ENCODE data around the gene RBM8A.

The RBM8A gene

GRCh38 chr1:145889722-145890121 lies 37.6 kb downstream of the RBM8A start:
- H3K27me3 ChIP-seq (ENCODE audit: insufficient read depth, low read length, poor library complexity), result peaks cover 1% of the 10 kb centered on the region
- no peak overlapping the region for H3K56ac ChIP-seq (ENCODE audit: low read length)
- no peaks in the 10 kb centered on the region for H3K79me2 ChIP-seq (ENCODE audit: control insufficient read depth, insufficient read depth, low read length)
- H2BK120ac ChIP-seq (ENCODE audit: low read depth, low read length), result no peak overlapping the region
- H4K8ac ChIP-seq (ENCODE audit: low read depth, low read length), result no peak overlapping the region
- H3K4me3 ChIP-seq (ENCODE audit: low read length), result no peak overlapping the region
- no CpG with 5 or more reads among the region's 3 CpGs for WGBS (ENCODE audit: extremely low coverage, insufficient coverage, low lambda C conversion rate)
- H3K18ac ChIP-seq (ENCODE audit: low read length), result no peak overlapping the region
- peaks cover 4% of the 10 kb centered on the region for H3K4me1 ChIP-seq (ENCODE audit: control insufficient read depth, low read depth, low read length)
- no peak overlapping the region for H3K27ac ChIP-seq (ENCODE audit: low read depth, low read length)
- no peak overlapping the region for H2AK5ac ChIP-seq (ENCODE audit: low read length)
- no peak overlapping the region for H3K23ac ChIP-seq (ENCODE audit: low read length)
- H3K4me2 ChIP-seq (ENCODE audit: low read length), result no peak overlapping the region
- no peaks in the 10 kb centered on the region for H3K79me1 ChIP-seq (ENCODE audit: low read length)
- no peak for DNase-seq
- no peaks in the 10 kb centered on the region for H3K36me3 ChIP-seq (ENCODE audit: control insufficient read depth, insufficient read depth, low read length)
- no peak overlapping the region for H3K4ac ChIP-seq (ENCODE audit: low read depth, low read length)
- no peak overlapping the region for H4K5ac ChIP-seq (ENCODE audit: low read length)
- H2BK5ac ChIP-seq (ENCODE audit: low read length), result no peak overlapping the region
- H3K9ac ChIP-seq (ENCODE audit: low read length), result no peak overlapping the region
- H2BK15ac ChIP-seq (replicated peaks; ENCODE audit: low read depth), result no peak overlapping the region

- no peak overlapping the region for H3K4me3 ChIP-seq (ENCODE audit: low read length)
- no peaks in the 10 kb centered on the region for H3K36me3 ChIP-seq (ENCODE audit: control insufficient read depth, insufficient read depth, low read length)
- no peak overlapping the region for H3K4me2 ChIP-seq (ENCODE audit: low read length)
- H4K8ac ChIP-seq (ENCODE audit: low read depth, low read length), result no peak overlapping the region
- H3K79me2 ChIP-seq (ENCODE audit: control insufficient read depth, insufficient read depth, low read length), result no peaks in the 10 kb centered on the region
- peaks cover 4% of the 10 kb centered on the region for H3K4me1 ChIP-seq (ENCODE audit: control insufficient read depth, low read depth, low read length)
- H4K5ac ChIP-seq (ENCODE audit: low read length), result no peak overlapping the region
- no peak overlapping the region for H3K27ac ChIP-seq (ENCODE audit: low read depth, low read length)
- no peak overlapping the region for H2BK5ac ChIP-seq (ENCODE audit: low read length)
- peaks cover 2% of the 10 kb centered on the region for H3K27me3 ChIP-seq (ENCODE audit: insufficient read depth, low read length, poor library complexity)
- no peak for DNase-seq
- no peak overlapping the region for H3K9ac ChIP-seq (ENCODE audit: low read length)
- no peak overlapping the region for H3K23ac ChIP-seq (ENCODE audit: low read length)
- no peak overlapping the region for H2BK15ac ChIP-seq (replicated peaks; ENCODE audit: low read depth)
- H2BK120ac ChIP-seq (ENCODE audit: low read depth, low read length), result no peak overlapping the region
- no peak overlapping the region for H3K56ac ChIP-seq (ENCODE audit: low read length)
- no CpG with 5 or more reads among the region's 5 CpGs for WGBS (ENCODE audit: extremely low coverage, insufficient coverage, low lambda C conversion rate)
- H3K79me1 ChIP-seq (ENCODE audit: low read length), result no peaks in the 10 kb centered on the region
- no peak overlapping the region for H3K4ac ChIP-seq (ENCODE audit: low read depth, low read length)
- no peak overlapping the region for H3K18ac ChIP-seq (ENCODE audit: low read length)
- no peak overlapping the region for H2AK5ac ChIP-seq (ENCODE audit: low read length)
Observed at GRCh38 chr1:145887631-145888030, 39.7 kb downstream of the RBM8A start.

DNA sequence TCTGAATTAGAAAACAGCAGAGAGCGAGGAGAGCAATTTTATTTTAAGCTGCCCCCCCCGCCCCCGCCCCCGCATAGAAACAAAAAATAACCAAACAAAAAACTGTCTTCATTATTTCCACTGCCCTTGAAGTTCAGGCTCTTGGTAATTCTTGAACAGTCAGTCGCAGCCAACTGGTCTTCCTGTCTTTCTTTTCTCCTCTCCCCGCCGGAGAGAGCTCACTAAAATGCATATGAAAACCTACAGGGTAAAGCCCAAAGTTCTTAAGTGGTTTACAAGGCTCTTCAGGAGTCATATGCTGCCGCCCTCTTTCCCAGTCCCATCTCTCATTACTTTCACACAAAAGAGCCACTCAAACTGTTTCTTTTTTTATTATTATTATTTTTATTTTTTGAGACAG lies 40.5 kb downstream of the RBM8A start:
- Histone ChIP-seq H3K4ac (ENCODE audit: low read depth, low read length) (no peak overlapping the region), H3K18ac (ENCODE audit: low read length) (no peak overlapping the region), H2BK15ac (replicated peaks; ENCODE audit: low read depth) (no peak overlapping the region), H3K79me1 (ENCODE audit: low read length) (no peaks in the 10 kb centered on the region), H3K27me3 (ENCODE audit: insufficient read depth, low read length, poor library complexity) (peaks cover 2% of the 10 kb centered on the region), H3K56ac (ENCODE audit: low read length) (no peak overlapping the region), H3K79me2 (ENCODE audit: control insufficient read depth, insufficient read depth, low read length) (no peaks in the 10 kb centered on the region), H3K9ac (ENCODE audit: low read length) (no peak overlapping the region), H3K27ac (ENCODE audit: low read depth, low read length) (no peak overlapping the region), H3K4me3 (ENCODE audit: low read length) (no peak overlapping the region), H2BK120ac (ENCODE audit: low read depth, low read length) (no peak overlapping the region), H3K4me1 (ENCODE audit: control insufficient read depth, low read depth, low read length) (no peaks in the 10 kb centered on the region), H2AK5ac (ENCODE audit: low read length) (no peak overlapping the region), H4K5ac (ENCODE audit: low read length) (no peak overlapping the region), H3K36me3 (ENCODE audit: control insufficient read depth, insufficient read depth, low read length) (no peaks in the 10 kb centered on the region), H2BK5ac (ENCODE audit: low read length) (no peak overlapping the region), H3K23ac (ENCODE audit: low read length) (no peak overlapping the region), H4K8ac (ENCODE audit: low read depth, low read length) (no peak overlapping the region), H3K4me2 (ENCODE audit: low read length) (no peak overlapping the region)
- no peak for DNase-seq
- no CpG with 5 or more reads among the region's 8 CpGs for WGBS (ENCODE audit: extremely low coverage, insufficient coverage, low lambda C conversion rate)

GRCh38 chr1:145886390-145886789 lies 40.9 kb downstream of the RBM8A start:
- H3K27ac ChIP-seq (ENCODE audit: low read depth, low read length), result no peak overlapping the region
- H3K56ac ChIP-seq (ENCODE audit: low read length), result peak overlapping the region; percentile 44
- H4K5ac ChIP-seq (ENCODE audit: low read length), result no peak overlapping the region
- DNase-seq, result no peak
- H3K36me3 ChIP-seq (ENCODE audit: control insufficient read depth, insufficient read depth, low read length), result no peaks in the 10 kb centered on the region
- H3K23ac ChIP-seq (ENCODE audit: low read length), result no peak overlapping the region
- peaks cover 2% of the 10 kb centered on the region for H3K27me3 ChIP-seq (ENCODE audit: insufficient read depth, low read length, poor library complexity)
- H3K4me3 ChIP-seq (ENCODE audit: low read length), result no peak overlapping the region
- H4K8ac ChIP-seq (ENCODE audit: low read depth, low read length), result no peak overlapping the region
- H2BK5ac ChIP-seq (ENCODE audit: low read length), result no peak overlapping the region
- no peaks in the 10 kb centered on the region for H3K79me2 ChIP-seq (ENCODE audit: control insufficient read depth, insufficient read depth, low read length)
- no peaks in the 10 kb centered on the region for H3K79me1 ChIP-seq (ENCODE audit: low read length)
- H3K4me1 ChIP-seq (ENCODE audit: control insufficient read depth, low read depth, low read length), result no peaks in the 10 kb centered on the region
- no peak overlapping the region for H2BK120ac ChIP-seq (ENCODE audit: low read depth, low read length)
- no peak overlapping the region for H2AK5ac ChIP-seq (ENCODE audit: low read length)
- peak overlapping the region; percentile 4 for H3K9ac ChIP-seq (ENCODE audit: low read length)
- WGBS (ENCODE audit: extremely low coverage, insufficient coverage, low lambda C conversion rate), result no CpG with 5 or more reads among the region's 11 CpGs
- no peak overlapping the region for H2BK15ac ChIP-seq (replicated peaks; ENCODE audit: low read depth)
- no peak overlapping the region for H3K4ac ChIP-seq (ENCODE audit: low read depth, low read length)
- no peak overlapping the region for H3K18ac ChIP-seq (ENCODE audit: low read length)
- no peak overlapping the region for H3K4me2 ChIP-seq (ENCODE audit: low read length)

DNA sequence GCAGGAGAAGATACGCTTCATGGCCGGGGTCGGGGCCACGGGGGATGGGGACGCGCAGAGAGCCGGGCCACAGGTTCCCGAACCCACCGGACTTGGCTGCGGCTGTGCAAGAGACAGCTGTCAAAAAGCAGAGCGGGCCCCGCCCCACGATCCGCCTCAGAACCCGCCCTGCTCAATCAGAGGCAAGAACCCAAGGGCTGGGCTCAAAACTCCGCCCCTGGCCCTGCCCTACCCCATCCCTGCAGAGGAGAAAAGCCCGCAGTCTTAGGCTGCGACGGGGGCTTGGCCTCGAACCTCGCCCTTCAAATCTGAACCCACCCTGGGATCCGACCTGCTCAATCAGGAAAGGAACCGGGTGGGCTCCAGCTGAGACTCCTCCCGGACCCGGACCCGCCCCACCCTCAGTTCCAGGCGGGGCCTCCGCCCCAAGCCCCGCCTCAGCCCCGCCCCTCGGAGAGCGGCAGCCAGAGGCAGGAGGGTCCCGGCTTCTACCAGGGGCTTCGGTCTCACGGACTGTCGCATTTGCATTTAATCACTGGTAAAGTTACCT lies 41.5 kb downstream of the RBM8A start, which contains the start of gene ANKRD35:
TSS of gene ANKRD35 (minus strand) at position 129 of the 550 bp plus-strand sequence. CDS start at position 21, 108 bp downstream.
- no peak within 1 kb of the TSS for H3K27ac ChIP-seq (ENCODE audit: low read depth, low read length)
- peak within 1 kb of the TSS; percentile 78 for H3K4me2 ChIP-seq (ENCODE audit: low read length)
- no peak within 1 kb of the TSS for H3K18ac ChIP-seq (ENCODE audit: low read length)
- no CpG with 5 or more reads among the region's 36 CpGs for WGBS (ENCODE audit: extremely low coverage, insufficient coverage, low lambda C conversion rate)
- H3K9ac ChIP-seq (ENCODE audit: low read length), result peak within 1 kb of the TSS; percentile 4
- no peak within 1 kb of the TSS for H3K23ac ChIP-seq (ENCODE audit: low read length)
- H2BK15ac ChIP-seq (replicated peaks; ENCODE audit: low read depth), result no peak within 1 kb of the TSS
- no peak within 1 kb of the TSS for H2BK120ac ChIP-seq (ENCODE audit: low read depth, low read length)
- no peak within 1 kb of the TSS for H2BK5ac ChIP-seq (ENCODE audit: low read length)
- peak; percentile 87 for DNase-seq
- H3K4me1 ChIP-seq (ENCODE audit: control insufficient read depth, low read depth, low read length), result no peaks in the 10 kb centered on the region
- no peaks in the 10 kb centered on the region for H3K79me1 ChIP-seq (ENCODE audit: low read length)
- H3K4me3 ChIP-seq (ENCODE audit: low read length), result peak within 1 kb of the TSS; percentile 48
- H4K5ac ChIP-seq (ENCODE audit: low read length), result no peak within 1 kb of the TSS
- peak within 1 kb of the TSS; percentile 44 for H3K56ac ChIP-seq (ENCODE audit: low read length)
- no peak within 1 kb of the TSS for H3K4ac ChIP-seq (ENCODE audit: low read depth, low read length)
- peaks cover 2% of the 10 kb centered on the region for H3K27me3 ChIP-seq (ENCODE audit: insufficient read depth, low read length, poor library complexity)
- no peaks in the 10 kb centered on the region for H3K79me2 ChIP-seq (ENCODE audit: control insufficient read depth, insufficient read depth, low read length)
- H4K8ac ChIP-seq (ENCODE audit: low read depth, low read length), result no peak within 1 kb of the TSS
- H2AK5ac ChIP-seq (ENCODE audit: low read length), result no peak within 1 kb of the TSS
- no peaks in the 10 kb centered on the region for H3K36me3 ChIP-seq (ENCODE audit: control insufficient read depth, insufficient read depth, low read length)

DNA sequence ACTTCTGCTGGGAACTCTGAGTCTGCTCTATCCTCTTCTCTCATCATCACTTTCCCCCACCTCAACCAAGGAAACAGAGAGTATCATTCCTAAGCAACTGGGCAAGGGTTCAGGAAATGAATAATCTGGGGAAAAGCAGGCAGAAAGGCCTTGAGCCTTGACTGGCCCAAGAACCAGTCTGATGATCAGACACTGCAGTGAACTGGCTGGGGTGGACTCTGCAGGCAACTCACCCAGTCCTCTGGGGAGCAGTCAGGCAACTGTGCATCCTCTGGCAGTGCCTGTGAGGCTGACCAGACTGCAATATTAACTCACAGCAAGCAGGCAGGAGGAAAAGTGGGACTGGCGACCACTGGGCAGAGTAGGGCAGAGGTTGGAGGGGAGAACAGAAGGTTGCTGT lies 42.6 kb downstream of the RBM8A start:
- no peaks in the 10 kb centered on the region for H3K79me2 ChIP-seq (ENCODE audit: control insufficient read depth, insufficient read depth, low read length)
- no peak overlapping the region for H4K8ac ChIP-seq (ENCODE audit: low read depth, low read length)
- H3K9ac ChIP-seq (ENCODE audit: low read length), result no peak overlapping the region
- H3K23ac ChIP-seq (ENCODE audit: low read length), result no peak overlapping the region
- no peak overlapping the region for H3K18ac ChIP-seq (ENCODE audit: low read length)
- no peaks in the 10 kb centered on the region for H3K4me1 ChIP-seq (ENCODE audit: control insufficient read depth, low read depth, low read length)
- no peak overlapping the region for H2AK5ac ChIP-seq (ENCODE audit: low read length)
- H3K4me2 ChIP-seq (ENCODE audit: low read length), result no peak overlapping the region
- WGBS (ENCODE audit: extremely low coverage, insufficient coverage, low lambda C conversion rate), result no CpG with 5 or more reads among the region's 1 CpG
- no peaks in the 10 kb centered on the region for H3K36me3 ChIP-seq (ENCODE audit: control insufficient read depth, insufficient read depth, low read length)
- H2BK15ac ChIP-seq (replicated peaks; ENCODE audit: low read depth), result no peak overlapping the region
- H3K79me1 ChIP-seq (ENCODE audit: low read length), result no peaks in the 10 kb centered on the region
- DNase-seq, result no peak
- H4K5ac ChIP-seq (ENCODE audit: low read length), result no peak overlapping the region
- H3K56ac ChIP-seq (ENCODE audit: low read length), result no peak overlapping the region
- H2BK120ac ChIP-seq (ENCODE audit: low read depth, low read length), result no peak overlapping the region
- H2BK5ac ChIP-seq (ENCODE audit: low read length), result no peak overlapping the region
- H3K4ac ChIP-seq (ENCODE audit: low read depth, low read length), result no peak overlapping the region
- no peak overlapping the region for H3K4me3 ChIP-seq (ENCODE audit: low read length)
- H3K27ac ChIP-seq (ENCODE audit: low read depth, low read length), result no peak overlapping the region
- peaks cover 2% of the 10 kb centered on the region for H3K27me3 ChIP-seq (ENCODE audit: insufficient read depth, low read length, poor library complexity)
